ENCODE measurements around the gene JPT1. TPM values are rescaled to one million over a fixed set of nuclear protein-coding genes. Genes with fewer than 3 reads are reported as not detected.

JPT1 gene
- total and polyA plus RNA-seq, 2 donors (not counting 3 experiments of a cell fraction or from before 2014, with no cell fraction given): 212 to 352 TPM

DNA sequence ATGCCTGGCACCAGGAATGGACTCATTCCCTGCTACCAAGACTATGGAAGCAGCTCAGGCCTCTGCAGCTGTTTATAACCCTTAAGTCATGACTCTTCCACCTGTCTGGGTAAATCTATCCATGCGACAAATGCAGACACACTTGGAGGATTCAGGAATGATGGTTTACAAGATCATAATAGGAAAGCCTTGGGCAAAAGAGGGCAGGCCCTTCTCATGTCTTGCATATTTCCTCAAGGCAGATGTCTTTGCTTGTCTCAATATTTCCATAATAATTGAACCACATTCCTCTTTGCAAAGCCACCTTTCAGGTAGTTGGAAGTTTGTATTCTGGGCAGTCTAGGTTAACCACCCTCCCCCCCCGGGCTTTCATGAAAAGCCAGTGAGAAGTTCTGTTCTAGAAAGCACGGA lies 884 bp upstream of the JPT1 start:
- Histone ChIP-seq H3K9ac (replicated peaks; ENCODE audit: extremely low read depth, insufficient read depth, low read length) (no peak overlapping the region), H3K4me1 (ENCODE audit: control insufficient read depth, extremely low read depth, insufficient read depth, low read length) (peaks cover 32% of the 10 kb centered on the region), H3K79me2 (ENCODE audit: control insufficient read depth, insufficient read depth, low read length) (peaks cover 41% of the 10 kb centered on the region), H3K9me3 (replicated peaks; ENCODE audit: control insufficient read depth, insufficient read depth, low read length) (no peaks in the 10 kb centered on the region), H3K36me3 (ENCODE audit: control insufficient read depth in 2 of 2, extremely low read depth in 1 of 2, insufficient read depth in 2 of 2, low read length in 2 of 2) (no peaks in the 10 kb centered on the region), H3K4me3 (replicated peaks in 1 of 3; ENCODE audit: insufficient read depth in 1 of 3, low read depth in 1 of 3, low read length in 3 of 3) (no peak overlapping the region), H3K27me3 (ENCODE audit: control insufficient read depth in 2 of 2, insufficient read depth in 2 of 2, low read length in 2 of 2) (no peaks in the 10 kb centered on the region), H3K9me1 (replicated peaks; ENCODE audit: control insufficient read depth, extremely low read depth, insufficient read depth, low read length) (no peaks in the 10 kb centered on the region), H4K20me1 (replicated peaks; ENCODE audit: control insufficient read depth, extremely low read depth, insufficient read depth, low read length) (no peaks in the 10 kb centered on the region), H3K27ac (ENCODE audit: insufficient read depth, low read depth, low read length) (no peak overlapping the region), H2AFZ (ENCODE audit: low read depth, low read length) (no peak overlapping the region), H3K4me2 (ENCODE audit: insufficient read depth, low read length) (no peak overlapping the region)
- CTCF ChIA-PET: interaction anchor here (0.8 to 3.1 kb wide), 3 partner anchors 24 to 46 kb away, joined by 3 to 8 read pairs (median 3); partner anchors contain the start of gene NT5C
- no TSS peak for BruUV-seq (replicated peaks)
- DNase-seq (ENCODE audit: low read depth, low spot score): no peak
- intact Hi-C loops (cut with micrococcal nuclease) (no loop called here), dilution Hi-C loops (cut with MboI; ENCODE audit: extremely low pct_ligation_motif_present, low sequenced_read_pairs) (no loop called here)
- FAIRE-seq: no peak
- TF ChIP-seq POLR2A (IDR thresholded peaks at IDR 0.05; ENCODE audit: low read depth, low read length): no peak
- TF ChIP-seq, protein P1, sequence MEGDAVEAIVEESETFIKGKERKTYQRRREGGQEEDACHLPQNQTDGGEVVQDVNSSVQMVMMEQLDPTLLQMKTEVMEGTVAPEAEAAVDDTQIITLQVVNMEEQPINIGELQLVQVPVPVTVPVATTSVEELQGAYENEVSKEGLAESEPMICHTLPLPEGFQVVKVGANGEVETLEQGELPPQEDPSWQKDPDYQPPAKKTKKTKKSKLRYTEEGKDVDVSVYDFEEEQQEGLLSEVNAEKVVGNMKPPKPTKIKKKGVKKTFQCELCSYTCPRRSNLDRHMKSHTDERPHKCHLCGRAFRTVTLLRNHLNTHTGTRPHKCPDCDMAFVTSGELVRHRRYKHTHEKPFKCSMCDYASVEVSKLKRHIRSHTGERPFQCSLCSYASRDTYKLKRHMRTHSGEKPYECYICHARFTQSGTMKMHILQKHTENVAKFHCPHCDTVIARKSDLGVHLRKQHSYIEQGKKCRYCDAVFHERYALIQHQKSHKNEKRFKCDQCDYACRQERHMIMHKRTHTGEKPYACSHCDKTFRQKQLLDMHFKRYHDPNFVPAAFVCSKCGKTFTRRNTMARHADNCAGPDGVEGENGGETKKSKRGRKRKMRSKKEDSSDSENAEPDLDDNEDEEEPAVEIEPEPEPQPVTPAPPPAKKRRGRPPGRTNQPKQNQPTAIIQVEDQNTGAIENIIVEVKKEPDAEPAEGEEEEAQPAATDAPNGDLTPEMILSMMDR (IDR thresholded peaks at IDR 0.05; ENCODE audit: extremely low read depth in 1 of 2, insufficient read depth in 1 of 2, low read depth in 1 of 2, low read length in 2 of 2): no peak
- no peak for TF ChIP-seq GATA2 (IDR thresholded peaks at IDR 0.05; ENCODE audit: insufficient read depth, insufficient read length, low read depth, low read length)
- no peak for TF ChIP-seq POLR2AphosphoS5 (IDR thresholded peaks at IDR 0.05; ENCODE audit: insufficient read depth, low read depth, low read length)
- no peak for TF ChIP-seq FOS (IDR thresholded peaks at IDR 0.05; ENCODE audit: borderline replicate concordance, insufficient read depth, low read length)
- TF ChIP-seq MAX (IDR thresholded peaks at IDR 0.05; ENCODE audit: insufficient read depth, insufficient read length): no peak
- no peak for TF ChIP-seq EZH2 (IDR thresholded peaks at IDR 0.05; ENCODE audit: borderline replicate concordance, low read depth, low read length, severe bottlenecking)
- TF ChIP-seq MYC (IDR thresholded peaks at IDR 0.05; ENCODE audit: low read depth, low read length): no peak
- no peak for TF ChIP-seq JUN (IDR thresholded peaks at IDR 0.05; ENCODE audit: borderline replicate concordance, insufficient read depth, insufficient read length, low read depth)
- POLR2A ChIA-PET: interaction anchor here (1.0 to 1.5 kb wide), 4 partner anchors 12 to 194 kb away, joined by 3 to 5 read pairs (median 4); no protein-coding TSS in a partner anchor
